Epithelial cell of proximal tubule (primary cell): ENCODE measurements around the gene RAPGEF1. TPM values are rescaled to one million over a fixed set of nuclear protein-coding genes. Genes with fewer than 3 reads are reported as not detected.

Experiments used
- DNase-seq: peaks from one replicate; pipeline ENCODE4 v3.0.0-alpha.2; 2011; ENCODE audit warnings: low read depth
- H3K4me3 ChIP-seq: 2 replicates; pipeline ENCODE4 v1.5.1; 2011; ENCODE audit warnings: low read depth, mild to moderate bottlenecking, low read length
- CTCF ChIP-seq: conservative IDR thresholded peaks from 2 replicates; pipeline ENCODE4 v1.5.1; 2012; ENCODE audit warnings: low read depth, mild to moderate bottlenecking, low read length
- total RNA-seq: library from RNA; depleted of rRNA; stranded (reverse); fragments of >200 nt; gene quantifications from 2 replicates; pipeline ENCODE4 v1.2.3, GENCODE V29; 2015

Gene RAPGEF1
- total RNA-seq, 1 donor from 2014 or later = 34.8 TPM

DNA sequence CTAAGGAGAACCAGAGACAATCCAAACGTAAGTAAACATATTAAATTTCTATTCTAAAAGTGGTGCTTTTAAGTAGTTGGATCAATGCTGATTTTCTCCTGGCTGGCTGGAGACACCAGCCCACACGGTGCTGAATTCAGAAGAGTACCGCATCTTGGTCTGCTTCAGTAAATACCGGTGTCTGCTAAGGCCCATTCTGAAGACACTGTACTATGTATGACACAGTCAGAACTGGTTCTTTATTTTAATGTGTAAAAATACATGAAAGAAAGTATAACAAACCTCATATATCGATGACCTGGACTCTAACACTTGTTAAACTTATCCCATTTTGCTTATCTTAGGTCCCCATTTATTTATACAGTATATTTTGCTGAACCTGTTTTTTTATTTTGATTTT, 32.8 kb downstream of the RAPGEF1 start:
- no peak for TF ChIP-seq CTCF
- H3K4me3 ChIP-seq = no peak overlapping the region
- no peak for DNase-seq

DNA sequence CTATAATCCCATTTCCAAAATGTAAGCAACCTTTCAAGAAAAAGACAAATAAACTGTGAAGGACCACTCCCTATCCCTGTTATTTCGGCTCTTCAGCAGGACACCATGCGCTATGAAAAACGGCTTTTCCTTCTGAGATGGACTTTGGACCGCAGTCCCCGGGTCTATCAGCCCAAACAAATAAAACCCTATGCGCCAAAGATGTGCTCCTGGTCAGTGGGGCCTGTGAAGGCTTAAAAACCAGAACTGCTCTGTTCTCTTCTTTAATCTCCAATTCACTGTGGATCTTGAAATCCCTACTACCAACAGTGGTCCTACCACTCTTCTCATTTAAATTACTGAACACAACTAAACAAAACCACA, 33.3 kb downstream of the RAPGEF1 start:
- no peak for DNase-seq
- TF ChIP-seq CTCF = no peak
- H3K4me3 ChIP-seq = no peak overlapping the region

DNA sequence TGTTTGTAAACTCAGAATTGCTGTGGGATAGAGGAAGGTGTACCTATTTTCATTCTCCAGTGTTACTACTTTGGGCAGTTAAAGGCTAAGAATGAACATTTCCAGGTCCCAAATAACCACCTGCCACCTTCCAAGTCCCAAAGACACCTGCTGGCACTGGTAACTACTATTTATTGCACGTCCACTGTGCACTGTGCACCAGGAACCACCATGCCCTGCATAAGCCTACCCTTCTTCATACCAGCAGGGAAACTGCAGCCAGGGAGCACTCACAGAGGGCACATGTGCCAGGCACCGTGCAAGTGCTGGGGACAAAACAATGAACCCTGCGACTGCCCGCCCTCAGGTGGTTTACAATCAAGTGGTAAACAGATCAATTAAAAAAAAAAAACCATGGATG, 34.9 kb downstream of the RAPGEF1 start:
- no peak for TF ChIP-seq CTCF
- no peak overlapping the region for H3K4me3 ChIP-seq
- DNase-seq = no peak

DNA sequence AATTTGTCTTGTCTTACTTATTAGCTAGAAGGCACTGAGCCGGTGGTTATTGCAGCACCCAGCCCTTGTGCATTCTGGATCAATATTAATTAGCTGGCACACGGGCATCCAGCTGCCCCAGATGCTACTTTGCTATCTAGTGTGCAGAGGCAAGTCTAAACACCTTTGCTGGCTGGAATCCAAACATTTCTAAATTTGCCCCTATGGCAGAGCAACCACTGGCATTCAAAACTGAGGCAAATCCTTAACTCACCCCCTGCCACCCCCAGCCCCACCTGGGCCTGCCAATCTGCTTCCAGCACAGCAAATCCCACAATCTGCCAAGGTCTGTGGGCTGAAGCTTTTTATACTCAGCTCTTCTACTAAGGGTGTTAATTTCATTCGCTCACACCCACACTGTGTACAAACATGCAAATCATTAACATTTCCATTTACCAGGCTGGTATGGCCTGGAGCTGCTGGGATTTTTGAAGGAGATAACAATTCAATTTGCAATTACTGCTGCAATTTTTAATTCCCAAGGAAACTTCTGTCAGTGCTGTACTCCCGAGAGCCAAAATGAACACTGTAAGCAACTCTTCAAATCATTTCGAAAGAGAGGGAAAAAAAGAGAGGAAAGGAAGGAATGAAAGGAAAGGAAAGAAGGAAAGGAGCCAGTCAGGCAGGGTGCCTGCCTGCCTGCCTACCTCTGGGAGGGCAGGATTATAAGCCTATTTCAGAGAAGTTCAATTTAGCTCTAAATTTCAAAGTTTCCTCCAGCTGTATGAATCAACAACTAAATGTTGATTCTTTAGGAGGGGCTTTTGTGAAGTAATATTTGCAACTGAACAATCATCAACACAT, 35.5 kb downstream of the RAPGEF1 start:
- no peak overlapping the region for H3K4me3 ChIP-seq
- no peak for DNase-seq
- no peak for TF ChIP-seq CTCF

GRCh38 chr9:131703697-131704096, 36.2 kb downstream of the RAPGEF1 start:
- H3K4me3 ChIP-seq = no peak overlapping the region
- DNase-seq = no peak
- no peak for TF ChIP-seq CTCF

DNA sequence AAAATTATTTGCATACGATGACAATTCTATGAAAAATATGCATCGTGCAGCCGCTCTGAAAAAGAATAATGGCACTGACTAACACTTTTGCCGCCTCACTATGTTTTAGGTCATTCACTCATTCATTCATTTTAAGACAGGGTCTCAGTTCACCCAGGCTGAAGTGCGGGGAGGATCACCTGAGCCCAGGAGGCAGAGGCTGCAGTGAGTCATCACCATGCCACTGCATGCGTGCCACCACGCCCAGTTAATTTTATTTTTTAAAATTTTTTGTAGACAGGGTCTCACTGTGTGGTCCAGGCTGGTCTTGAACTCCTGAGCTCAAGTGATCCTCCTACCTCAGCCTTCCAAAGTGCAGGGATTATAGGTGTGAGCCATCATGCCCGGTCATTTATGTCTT, 37.0 kb downstream of the RAPGEF1 start:
- no peak for DNase-seq
- no peak for TF ChIP-seq CTCF
- H3K4me3 ChIP-seq = no peak overlapping the region

GRCh38 chr9:131701789-131702337, 38.0 kb downstream of the RAPGEF1 start:
- no peak for DNase-seq
- no peak overlapping the region for H3K4me3 ChIP-seq
- TF ChIP-seq CTCF = no peak
